Adipose tissue (tissue), 3 donors: ENCODE results near the gene EIF4ENIF1. TPM values are rescaled to one million over a fixed set of nuclear protein-coding genes. Genes with fewer than 3 reads are reported as not detected.

Experiments used
- H3K27ac ChIP-seq: one replicate; pipeline ENCODE4 v1.5.1; 2013; ENCODE audit warnings: low read depth, low read length
- WGBS, 3 donors: extraction: QIAGEN DNeasy Blood & Tissue Kit; methylation state at CpG; one replicate each; pipeline ENCODE4 v1.1.7; 2013; 5-methylcytosine and 5-hydroxymethylcytosine counted together
- polyA plus RNA-seq, 3 donors: library from polyadenylated mRNA; stranded (reverse); fragments of 200-250 nt; gene quantifications; one replicate each; pipeline ENCODE4 v1.2.3, GENCODE V29; 2013
- donor health status: healthy with polysubstance abuse.
- donor health status: Bipolar disorder and iron deficiency.
- donor health status: healthy.

EIF4ENIF1 gene
- polyA plus RNA-seq, 3 donors: 5.6 to 10.7 (median 8.3) TPM

- WGBS, 3 donors: 47 to 59% (median 47%) methylated on average over 5 of the region's 5 CpGs
- no peak overlapping the region for H3K27ac ChIP-seq
These were observed 91.4 kb downstream of the EIF4ENIF1 start for GRCh38 chr22:31398231-31398630.

DNA sequence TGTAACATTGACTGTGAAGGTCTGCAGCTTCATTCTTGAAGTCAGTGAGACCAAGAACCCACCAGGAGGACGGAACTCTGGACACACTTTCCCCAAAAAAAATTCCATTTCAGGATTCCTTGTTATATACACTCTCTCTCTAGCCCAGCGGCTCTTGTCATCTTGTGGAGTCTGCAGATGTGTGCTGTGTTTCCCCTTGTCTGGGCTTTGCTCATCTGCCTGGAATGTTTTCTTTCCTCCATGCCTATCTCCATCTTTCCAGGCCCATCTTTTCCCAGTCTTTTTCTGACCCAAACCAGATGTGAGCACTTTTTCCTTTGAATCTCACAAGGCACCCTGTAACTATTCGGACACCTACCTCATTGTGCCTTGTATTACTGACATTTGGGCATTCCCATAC is 95.3 kb downstream of the EIF4ENIF1 start:
- 75 to 90% (median 79%) methylated on average over 3 of the region's 3 CpGs for WGBS, 3 donors
- no peak overlapping the region for H3K27ac ChIP-seq

DNA sequence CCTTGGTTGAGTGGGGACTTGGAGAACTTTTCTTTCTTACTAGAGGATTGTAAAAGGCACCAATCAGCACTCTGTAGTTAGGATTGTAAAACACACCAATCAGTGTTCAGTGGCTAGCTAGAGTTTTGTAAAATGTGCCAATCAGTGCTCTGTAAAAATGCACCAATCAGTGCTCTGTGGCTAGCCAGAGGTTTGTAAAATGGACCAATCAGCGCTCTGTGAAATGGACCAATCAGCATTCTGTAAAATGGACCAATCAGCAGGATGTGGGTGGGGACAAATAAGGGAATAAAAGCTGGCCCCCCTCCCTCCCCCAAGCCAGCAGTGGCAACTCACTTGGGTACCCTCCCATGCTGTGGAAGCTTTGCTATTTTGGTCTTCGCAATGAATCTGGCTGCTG is 95.7 kb downstream of the EIF4ENIF1 start:
- no peak overlapping the region for H3K27ac ChIP-seq
- 94 to 100% (median 99%) methylated on average over 2 of the region's 2 CpGs for WGBS, 3 donors

Other genes starting within 250 kb of the EIF4ENIF1 start
- 10 to 100 TPM in 2 of 3 donors, 1 to 10 TPM in 1; 9.3 to 16.8 (median 11.6) TPM for gene PIK3IP1, start 197.4 kb downstream of the EIF4ENIF1 start, polyA plus RNA-seq
- 10 to 100 TPM in 2 of 3 donors, 1 to 10 TPM in 1; 9.9 to 13.3 (median 12.3) TPM for gene PATZ1, start 143.5 kb downstream of the EIF4ENIF1 start, polyA plus RNA-seq
- 10 to 100 TPM; 38.1 to 60.2 (median 46.1) TPM for gene DRG1, start 90.2 kb downstream of the EIF4ENIF1 start, polyA plus RNA-seq
- 10 to 100 TPM in 2 of 3 donors, 1 to 10 TPM in 1; 9.9 to 21.8 (median 12.9) TPM for gene SFI1, start 6.7 kb upstream of the EIF4ENIF1 start, polyA plus RNA-seq
- 10 to 100 TPM; 23.0 to 89.4 (median 43.0) TPM for gene PISD, start 172.4 kb upstream of the EIF4ENIF1 start, polyA plus RNA-seq